Panc1 (cell line): ENCODE data around the gene GFER.

ENCODE experiments used
- POLR2AphosphoS5 ChIP-seq: IDR thresholded peaks from 2 replicates; pipeline ENCODE4 v1.6.1; 2012; ENCODE audit warnings: mild to moderate bottlenecking, low read depth, low read length, moderate library complexity
- SIN3A ChIP-seq: IDR thresholded peaks from 2 replicates; pipeline ENCODE4 v1.6.1; 2012; ENCODE audit warnings: low read depth, mild to moderate bottlenecking, low read length, moderate library complexity, borderline replicate concordance; ENCODE audit not compliant: insufficient read depth
- TF ChIP-seq, protein P1 (sequence below): fragments of 450-650 bp; IDR thresholded peaks from 2 replicates; pipeline ENCODE4 v1.5.1; 2017; ENCODE audit warnings: mild to moderate bottlenecking
- TF ChIP-seq, protein P2 (sequence below), 2 experiments: IDR thresholded peaks; 2 replicates each; pipeline ENCODE4 v1.6.1; 2011 to 2012; ENCODE audit warnings: low read depth in 2 of 2, control low read depth in 1 of 2, low read length in 1 of 2, mild to moderate bottlenecking in 1 of 2, moderate library complexity in 1 of 2; ENCODE audit not compliant: insufficient read depth in 1 of 2

DNA sequence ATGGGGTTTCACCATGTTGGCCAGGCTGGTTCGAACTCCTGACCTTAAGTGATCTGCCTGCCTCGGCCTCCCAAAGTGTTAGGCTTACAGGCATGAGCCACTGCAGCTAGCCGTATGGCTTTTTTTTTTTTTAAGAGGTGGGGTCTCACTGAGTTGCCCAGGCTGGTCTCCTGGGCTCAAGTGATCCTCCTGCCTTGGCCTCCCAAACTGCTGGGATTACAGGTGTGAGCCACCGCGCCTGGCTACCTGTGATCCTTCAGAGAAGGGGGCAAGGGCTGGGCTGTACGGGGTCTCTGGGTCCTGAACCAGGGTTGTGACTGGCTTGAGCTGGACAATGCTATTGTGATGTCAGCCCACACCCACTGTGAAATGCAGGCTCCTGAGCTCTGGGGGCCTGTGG is 17.5 kb upstream of the GFER start, which contains the start of gene RNF151:
- TF ChIP-seq, protein P1, sequence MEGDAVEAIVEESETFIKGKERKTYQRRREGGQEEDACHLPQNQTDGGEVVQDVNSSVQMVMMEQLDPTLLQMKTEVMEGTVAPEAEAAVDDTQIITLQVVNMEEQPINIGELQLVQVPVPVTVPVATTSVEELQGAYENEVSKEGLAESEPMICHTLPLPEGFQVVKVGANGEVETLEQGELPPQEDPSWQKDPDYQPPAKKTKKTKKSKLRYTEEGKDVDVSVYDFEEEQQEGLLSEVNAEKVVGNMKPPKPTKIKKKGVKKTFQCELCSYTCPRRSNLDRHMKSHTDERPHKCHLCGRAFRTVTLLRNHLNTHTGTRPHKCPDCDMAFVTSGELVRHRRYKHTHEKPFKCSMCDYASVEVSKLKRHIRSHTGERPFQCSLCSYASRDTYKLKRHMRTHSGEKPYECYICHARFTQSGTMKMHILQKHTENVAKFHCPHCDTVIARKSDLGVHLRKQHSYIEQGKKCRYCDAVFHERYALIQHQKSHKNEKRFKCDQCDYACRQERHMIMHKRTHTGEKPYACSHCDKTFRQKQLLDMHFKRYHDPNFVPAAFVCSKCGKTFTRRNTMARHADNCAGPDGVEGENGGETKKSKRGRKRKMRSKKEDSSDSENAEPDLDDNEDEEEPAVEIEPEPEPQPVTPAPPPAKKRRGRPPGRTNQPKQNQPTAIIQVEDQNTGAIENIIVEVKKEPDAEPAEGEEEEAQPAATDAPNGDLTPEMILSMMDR = no peak
- TF ChIP-seq SIN3A (no peak), POLR2AphosphoS5 (no peak)
- TF ChIP-seq, protein P2, sequence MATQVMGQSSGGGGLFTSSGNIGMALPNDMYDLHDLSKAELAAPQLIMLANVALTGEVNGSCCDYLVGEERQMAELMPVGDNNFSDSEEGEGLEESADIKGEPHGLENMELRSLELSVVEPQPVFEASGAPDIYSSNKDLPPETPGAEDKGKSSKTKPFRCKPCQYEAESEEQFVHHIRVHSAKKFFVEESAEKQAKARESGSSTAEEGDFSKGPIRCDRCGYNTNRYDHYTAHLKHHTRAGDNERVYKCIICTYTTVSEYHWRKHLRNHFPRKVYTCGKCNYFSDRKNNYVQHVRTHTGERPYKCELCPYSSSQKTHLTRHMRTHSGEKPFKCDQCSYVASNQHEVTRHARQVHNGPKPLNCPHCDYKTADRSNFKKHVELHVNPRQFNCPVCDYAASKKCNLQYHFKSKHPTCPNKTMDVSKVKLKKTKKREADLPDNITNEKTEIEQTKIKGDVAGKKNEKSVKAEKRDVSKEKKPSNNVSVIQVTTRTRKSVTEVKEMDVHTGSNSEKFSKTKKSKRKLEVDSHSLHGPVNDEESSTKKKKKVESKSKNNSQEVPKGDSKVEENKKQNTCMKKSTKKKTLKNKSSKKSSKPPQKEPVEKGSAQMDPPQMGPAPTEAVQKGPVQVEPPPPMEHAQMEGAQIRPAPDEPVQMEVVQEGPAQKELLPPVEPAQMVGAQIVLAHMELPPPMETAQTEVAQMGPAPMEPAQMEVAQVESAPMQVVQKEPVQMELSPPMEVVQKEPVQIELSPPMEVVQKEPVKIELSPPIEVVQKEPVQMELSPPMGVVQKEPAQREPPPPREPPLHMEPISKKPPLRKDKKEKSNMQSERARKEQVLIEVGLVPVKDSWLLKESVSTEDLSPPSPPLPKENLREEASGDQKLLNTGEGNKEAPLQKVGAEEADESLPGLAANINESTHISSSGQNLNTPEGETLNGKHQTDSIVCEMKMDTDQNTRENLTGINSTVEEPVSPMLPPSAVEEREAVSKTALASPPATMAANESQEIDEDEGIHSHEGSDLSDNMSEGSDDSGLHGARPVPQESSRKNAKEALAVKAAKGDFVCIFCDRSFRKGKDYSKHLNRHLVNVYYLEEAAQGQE (IDR thresholded peaks at IDR 0.05; ENCODE audit: insufficient read depth in 1 of 2, low read depth in 2 of 2, low read length in 1 of 2) = no peak
